Measurements from ENCODE around the gene ANP32A.
A peak's percentile ranks its signal among the peaks of the same experiment; 100 is the strongest.
"Not testable (repeated sequence)": the region's sequence is repeated elsewhere in the genome, so short reads cannot be mapped to it uniquely, and the experiment has no call there.

Gene ANP32A

DNA sequence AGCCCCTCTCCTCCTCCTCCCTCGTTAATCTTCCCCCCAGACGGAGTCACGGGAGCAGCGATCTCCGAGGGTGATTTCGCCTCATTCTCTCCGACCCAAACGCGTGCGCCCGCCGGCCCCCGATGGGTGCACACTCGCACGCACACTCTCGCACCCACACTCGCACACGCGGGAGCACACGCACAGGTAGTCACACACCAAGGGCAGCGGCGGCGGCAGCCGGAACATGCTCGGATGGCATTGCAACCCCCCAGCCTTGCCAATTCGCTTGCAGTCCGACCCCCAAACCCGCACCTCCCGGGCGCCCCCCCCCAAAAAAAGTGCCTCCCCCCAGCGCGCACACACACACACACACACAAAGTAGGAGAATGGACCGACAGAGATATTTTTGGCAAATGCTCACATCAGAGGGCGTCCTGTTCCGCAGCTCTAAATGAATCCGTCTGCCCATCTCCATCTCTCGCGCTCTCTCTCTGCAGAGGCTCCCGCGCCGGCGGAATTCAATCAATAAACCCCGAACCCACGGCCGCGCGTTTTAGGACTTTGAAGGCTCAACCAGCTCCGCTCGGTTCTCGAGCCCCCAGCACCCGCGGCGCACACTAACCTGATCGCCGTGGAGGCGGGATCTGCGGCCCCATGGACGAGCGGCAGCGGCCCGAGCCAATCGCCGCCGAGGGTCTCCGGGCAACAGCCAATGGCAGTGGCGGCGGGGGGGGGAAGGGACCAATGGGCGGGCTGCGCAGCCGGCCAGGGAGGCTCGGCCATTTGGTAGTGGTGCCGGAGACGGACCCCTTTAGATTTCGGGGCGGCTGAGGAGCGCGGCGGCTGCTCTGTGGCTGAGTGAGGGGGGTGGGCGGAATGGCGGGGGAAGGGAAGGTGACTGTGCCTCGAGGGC, at the start of gene ANP32A:
Gene ANP32A, minus strand, starts transcription at position 601 of the 895 bp plus-strand sequence. Its CDS starts 144 bp downstream, at position 457.
- Histone ChIP-seq H3K27ac (ENCODE audit: low read depth in 2 of 2, low read length in 2 of 2) (peak within 1 kb of the TSS; percentile 97), H3K36me3 (ENCODE audit: control insufficient read depth in 2 of 2, insufficient read depth in 2 of 2, low read length in 2 of 2) (no peaks in the 10 kb centered on the region), H3K4me1 (ENCODE audit: control insufficient read depth in 2 of 2, insufficient read depth in 2 of 2, low read length in 2 of 2) (peaks cover 11 to 23% of the 10 kb centered on the region in 2 donors), H3K27me3 (ENCODE audit: control insufficient read depth in 2 of 2, insufficient read depth in 2 of 2, low read length in 2 of 2) (no peaks in the 10 kb centered on the region), H3K9me3 (ENCODE audit: control insufficient read depth in 2 of 2, low read length in 2 of 2) (no peaks in the 10 kb centered on the region), H3K4me3 (ENCODE audit: low read length in 2 of 2) (peak within 1 kb of the TSS; percentile 93 to 96), H3K9ac (ENCODE audit: low read depth in 1 of 2, low read length in 2 of 2) (peak within 1 kb of the TSS; percentile 96 to 97)

DNA sequence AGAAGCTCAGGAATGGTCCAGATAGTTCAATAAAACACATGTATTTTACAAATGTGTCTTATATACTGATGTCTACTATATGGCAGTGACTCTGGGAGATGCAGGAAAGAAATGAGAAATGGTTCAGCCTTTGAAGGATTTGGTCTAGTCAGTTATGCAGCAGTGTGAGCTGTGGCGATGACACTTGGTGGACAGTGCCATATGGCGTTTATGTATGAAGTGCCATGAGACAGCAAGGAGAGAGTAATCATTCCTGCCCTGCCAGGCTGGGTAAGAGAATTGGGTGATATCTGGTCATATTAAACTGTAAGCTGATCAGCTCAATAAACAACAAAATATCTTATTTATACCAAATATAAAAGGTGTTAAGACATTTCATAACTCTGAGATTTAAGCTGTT, 47.6 kb upstream of the ANP32A start:
- Histone ChIP-seq H3K27ac (ENCODE audit: low read depth in 2 of 2, low read length in 2 of 2) (no peak overlapping the region), H3K9ac (ENCODE audit: low read depth in 1 of 2, low read length in 2 of 2) (no peak overlapping the region), H3K9me3 (ENCODE audit: control insufficient read depth in 2 of 2, low read length in 2 of 2) (no peaks in the 10 kb centered on the region), H3K4me1 (ENCODE audit: control insufficient read depth in 2 of 2, insufficient read depth in 2 of 2, low read length in 2 of 2) (no peaks in the 10 kb centered on the region), H3K36me3 (ENCODE audit: control insufficient read depth in 2 of 2, insufficient read depth in 2 of 2, low read length in 2 of 2) (no peaks in the 10 kb centered on the region), H3K27me3 (ENCODE audit: control insufficient read depth in 2 of 2, insufficient read depth in 2 of 2, low read length in 2 of 2) (peaks cover 3 to 10% of the 10 kb centered on the region in 2 donors), H3K4me3 (ENCODE audit: low read length in 2 of 2) (no peak overlapping the region)

DNA sequence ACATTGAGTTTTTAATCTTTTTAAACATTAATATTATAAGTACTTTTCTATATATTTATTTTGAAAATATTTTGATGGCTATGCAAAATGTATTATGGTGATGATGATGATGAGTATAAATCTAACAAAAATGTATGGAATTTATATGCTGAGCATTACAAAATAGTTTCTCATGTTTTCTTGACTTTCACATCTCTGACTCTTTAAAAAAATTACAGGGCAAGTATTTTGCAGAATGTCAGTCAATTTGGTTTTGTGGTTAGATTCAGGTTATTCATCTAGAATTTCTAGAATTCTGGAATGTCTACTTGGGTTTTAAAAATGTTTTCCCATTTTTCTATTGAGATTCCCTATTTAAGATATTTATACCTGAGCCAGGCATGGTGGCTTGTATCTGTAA, 41.7 kb upstream of the ANP32A start:
- no peak overlapping the region for H3K4me3 ChIP-seq (ENCODE audit: low read length in 2 of 2)

DNA sequence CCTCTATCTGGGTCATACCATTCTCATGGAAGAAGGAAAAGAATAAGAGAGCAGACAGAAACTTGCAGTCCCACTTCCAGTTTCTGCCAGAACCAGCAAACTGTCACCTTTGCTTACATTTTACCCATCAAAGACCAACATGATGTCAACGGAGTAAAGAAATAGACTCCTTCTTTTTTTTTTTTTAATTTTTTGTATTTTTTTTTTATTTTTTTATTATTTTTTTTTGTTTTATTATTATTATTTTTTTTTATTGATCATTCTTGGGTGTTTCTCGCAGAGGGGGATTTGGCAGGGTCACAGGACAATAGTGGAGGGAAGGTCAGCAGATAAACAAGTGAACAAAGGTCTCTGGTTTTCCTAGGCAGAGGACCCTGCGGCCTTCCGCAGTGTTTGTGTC, 38.0 kb upstream of the ANP32A start:
- not testable (repeated sequence) for H3K27ac ChIP-seq (ENCODE audit: low read depth in 2 of 2, low read length in 2 of 2); H3K4me3 ChIP-seq (ENCODE audit: low read length in 2 of 2); H3K36me3 ChIP-seq (ENCODE audit: control insufficient read depth in 2 of 2, insufficient read depth in 2 of 2, low read length in 2 of 2); H3K4me1 ChIP-seq (ENCODE audit: control insufficient read depth in 2 of 2, insufficient read depth in 2 of 2, low read length in 2 of 2); H3K9me3 ChIP-seq (ENCODE audit: control insufficient read depth in 2 of 2, low read length in 2 of 2); H3K27me3 ChIP-seq (ENCODE audit: control insufficient read depth in 2 of 2, insufficient read depth in 2 of 2, low read length in 2 of 2); H3K9ac ChIP-seq (ENCODE audit: low read depth in 1 of 2, low read length in 2 of 2)

More for the DNA sequence above, 41.7 kb upstream of the ANP32A start:
- peaks cover 0 to 4% of the 10 kb centered on the region in 2 donors for H3K27me3 ChIP-seq (ENCODE audit: control insufficient read depth in 2 of 2, insufficient read depth in 2 of 2, low read length in 2 of 2)
- no peaks in the 10 kb centered on the region for H3K4me1 ChIP-seq (ENCODE audit: control insufficient read depth in 2 of 2, insufficient read depth in 2 of 2, low read length in 2 of 2)
- no peaks in the 10 kb centered on the region for H3K36me3 ChIP-seq (ENCODE audit: control insufficient read depth in 2 of 2, insufficient read depth in 2 of 2, low read length in 2 of 2)
- H3K9me3 ChIP-seq (ENCODE audit: control insufficient read depth in 2 of 2, low read length in 2 of 2): no peaks in the 10 kb centered on the region
- no peak overlapping the region for H3K9ac ChIP-seq (ENCODE audit: low read depth in 1 of 2, low read length in 2 of 2)
- H3K27ac ChIP-seq (ENCODE audit: low read depth in 2 of 2, low read length in 2 of 2): no peak overlapping the region

DNA sequence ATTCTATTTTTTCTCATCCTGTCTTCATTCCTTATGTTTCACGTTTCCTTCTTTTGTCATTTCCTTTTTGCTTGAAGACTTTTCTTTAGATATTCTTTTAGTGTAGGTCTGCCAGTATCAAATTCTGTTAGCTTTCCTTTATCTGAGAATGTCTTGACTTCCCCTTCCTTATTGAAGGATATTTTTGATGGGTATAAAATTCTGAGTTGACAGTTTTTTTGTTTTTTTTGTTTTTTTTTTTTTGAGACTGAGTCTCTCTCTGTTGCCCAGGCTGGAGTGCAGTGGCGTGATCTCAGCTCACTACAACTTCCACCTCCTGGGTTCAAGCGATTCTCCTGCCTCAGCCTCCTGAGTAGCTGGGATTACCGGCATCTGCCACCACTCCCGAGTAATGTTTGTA, 36.7 kb upstream of the ANP32A start:
- not testable (repeated sequence) for H3K4me1 ChIP-seq (ENCODE audit: control insufficient read depth in 2 of 2, insufficient read depth in 2 of 2, low read length in 2 of 2); H3K27me3 ChIP-seq (ENCODE audit: control insufficient read depth in 2 of 2, insufficient read depth in 2 of 2, low read length in 2 of 2); H3K9me3 ChIP-seq (ENCODE audit: control insufficient read depth in 2 of 2, low read length in 2 of 2); H3K9ac ChIP-seq (ENCODE audit: low read depth in 1 of 2, low read length in 2 of 2); H3K4me3 ChIP-seq (ENCODE audit: low read length in 2 of 2); H3K36me3 ChIP-seq (ENCODE audit: control insufficient read depth in 2 of 2, insufficient read depth in 2 of 2, low read length in 2 of 2); H3K27ac ChIP-seq (ENCODE audit: low read depth in 2 of 2, low read length in 2 of 2)

DNA sequence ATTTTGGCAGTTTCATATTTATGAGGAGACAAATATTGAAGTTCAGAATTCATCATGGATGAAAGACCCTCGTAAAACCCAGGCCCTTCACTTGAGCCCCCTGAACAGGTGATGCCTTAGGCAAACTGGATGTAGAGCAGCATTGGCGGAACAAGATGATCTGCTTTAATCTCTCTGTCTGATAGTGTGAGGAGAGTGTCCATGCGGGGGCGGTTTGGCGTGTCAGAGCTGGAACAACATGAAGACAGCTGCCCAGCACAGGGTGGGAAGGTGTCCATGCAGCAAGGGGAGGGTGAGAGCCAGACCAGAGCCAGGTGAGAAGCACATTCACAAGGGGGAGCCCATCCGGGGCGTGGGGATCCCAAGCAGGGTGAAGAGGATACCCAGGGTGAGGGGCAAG, 31.8 kb upstream of the ANP32A start:
- no peak overlapping the region for H3K27ac ChIP-seq (ENCODE audit: low read depth in 2 of 2, low read length in 2 of 2)
- H3K27me3 ChIP-seq (ENCODE audit: control insufficient read depth in 2 of 2, insufficient read depth in 2 of 2, low read length in 2 of 2): peaks cover 2 to 7% of the 10 kb centered on the region in 2 donors
- no peak overlapping the region for H3K9ac ChIP-seq (ENCODE audit: low read depth in 1 of 2, low read length in 2 of 2)
- no peaks in the 10 kb centered on the region for H3K9me3 ChIP-seq (ENCODE audit: control insufficient read depth in 2 of 2, low read length in 2 of 2)
- H3K36me3 ChIP-seq (ENCODE audit: control insufficient read depth in 2 of 2, insufficient read depth in 2 of 2, low read length in 2 of 2): no peaks in the 10 kb centered on the region
- H3K4me1 ChIP-seq (ENCODE audit: control insufficient read depth in 2 of 2, insufficient read depth in 2 of 2, low read length in 2 of 2): no peaks in the 10 kb centered on the region
- H3K4me3 ChIP-seq (ENCODE audit: low read length in 2 of 2): no peak overlapping the region

DNA sequence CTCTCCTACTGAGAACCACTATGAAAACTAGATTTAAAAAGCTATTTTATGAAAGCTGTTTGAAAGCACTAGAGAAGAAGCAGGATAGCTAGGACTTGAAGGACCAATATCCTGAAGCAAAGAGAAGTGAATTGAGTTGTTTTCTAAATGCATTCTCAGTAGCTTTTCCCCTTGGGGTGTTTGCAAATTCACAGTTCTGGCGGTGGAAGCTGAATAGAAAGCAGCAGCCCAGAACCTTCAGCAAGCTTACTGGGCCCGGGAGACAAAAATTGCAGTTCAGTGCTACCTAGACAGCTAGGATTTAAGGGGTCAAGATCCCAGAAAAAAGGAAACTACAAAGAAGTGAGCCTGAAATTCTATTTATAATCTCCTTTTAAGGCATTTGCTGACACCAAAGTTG, 31.3 kb upstream of the ANP32A start:
- Histone ChIP-seq H3K4me3 (ENCODE audit: low read length in 2 of 2) (no peak overlapping the region), H3K27ac (ENCODE audit: low read depth in 2 of 2, low read length in 2 of 2) (no peak overlapping the region), H3K9ac (ENCODE audit: low read depth in 1 of 2, low read length in 2 of 2) (no peak overlapping the region), H3K36me3 (ENCODE audit: control insufficient read depth in 2 of 2, insufficient read depth in 2 of 2, low read length in 2 of 2) (no peaks in the 10 kb centered on the region), H3K27me3 (ENCODE audit: control insufficient read depth in 2 of 2, insufficient read depth in 2 of 2, low read length in 2 of 2) (peaks cover 2 to 7% of the 10 kb centered on the region in 2 donors), H3K4me1 (ENCODE audit: control insufficient read depth in 2 of 2, insufficient read depth in 2 of 2, low read length in 2 of 2) (no peaks in the 10 kb centered on the region), H3K9me3 (ENCODE audit: control insufficient read depth in 2 of 2, low read length in 2 of 2) (no peaks in the 10 kb centered on the region)

DNA sequence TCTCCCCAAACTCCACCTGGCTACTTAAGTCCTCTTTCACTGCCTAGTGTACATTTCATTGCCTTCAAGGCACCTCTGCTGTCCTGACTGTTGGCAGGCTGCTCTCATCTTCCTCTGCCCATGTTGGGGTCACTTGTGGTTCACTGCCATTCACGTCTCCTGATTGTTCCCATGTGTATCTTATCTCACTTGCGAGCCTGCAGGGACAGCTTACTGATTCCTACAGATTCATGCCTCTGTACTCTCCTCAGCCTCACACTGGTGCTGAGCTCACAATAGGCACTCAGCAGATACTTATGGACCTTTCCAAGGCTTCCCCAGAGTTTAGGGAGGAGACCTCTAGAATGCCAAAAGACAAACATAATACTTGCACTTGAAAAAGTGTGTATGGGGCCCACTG, 28.8 kb upstream of the ANP32A start:
- Histone ChIP-seq H3K9ac (ENCODE audit: low read depth in 1 of 2, low read length in 2 of 2) (no peak overlapping the region), H3K4me3 (ENCODE audit: low read length in 2 of 2) (no peak overlapping the region), H3K36me3 (ENCODE audit: control insufficient read depth in 2 of 2, insufficient read depth in 2 of 2, low read length in 2 of 2) (no peaks in the 10 kb centered on the region), H3K27me3 (ENCODE audit: control insufficient read depth in 2 of 2, insufficient read depth in 2 of 2, low read length in 2 of 2) (peaks cover 5 to 13% of the 10 kb centered on the region in 2 donors), H3K27ac (ENCODE audit: low read depth in 2 of 2, low read length in 2 of 2) (no peak overlapping the region), H3K4me1 (ENCODE audit: control insufficient read depth in 2 of 2, insufficient read depth in 2 of 2, low read length in 2 of 2) (no peaks in the 10 kb centered on the region), H3K9me3 (ENCODE audit: control insufficient read depth in 2 of 2, low read length in 2 of 2) (no peaks in the 10 kb centered on the region)

DNA sequence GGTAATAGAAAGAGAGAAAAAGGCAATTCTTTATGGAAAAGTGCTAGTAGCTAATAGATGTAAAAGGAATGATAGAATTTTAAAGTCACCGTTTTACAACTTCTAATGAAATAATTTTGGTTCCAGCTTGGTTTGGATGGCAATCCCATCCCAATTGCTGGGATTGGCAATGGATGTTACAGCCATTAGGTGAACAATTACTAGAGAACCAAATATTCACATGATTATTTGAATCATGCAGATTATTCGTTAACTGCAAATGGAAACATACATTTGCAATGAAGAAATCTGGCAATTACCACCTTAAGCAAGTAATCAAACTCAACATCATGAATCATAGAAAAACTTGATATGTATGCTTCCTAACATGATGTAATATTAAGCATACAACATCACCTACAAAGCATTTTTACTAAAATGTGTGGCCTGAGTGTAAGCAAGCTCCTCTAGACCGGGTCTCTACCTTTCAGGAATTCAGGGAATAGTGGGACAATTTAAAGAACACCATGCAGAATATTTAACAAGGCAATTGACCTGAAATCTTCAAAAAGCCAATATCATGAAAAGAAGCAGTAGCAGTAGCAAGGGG, 26.2 kb upstream of the ANP32A start:
- Histone ChIP-seq H3K36me3 (ENCODE audit: control insufficient read depth in 2 of 2, insufficient read depth in 2 of 2, low read length in 2 of 2) (no peaks in the 10 kb centered on the region), H3K27me3 (ENCODE audit: control insufficient read depth in 2 of 2, insufficient read depth in 2 of 2, low read length in 2 of 2) (peaks cover 28% of the 10 kb centered on the region in 2 donors), H3K27ac (ENCODE audit: low read depth in 2 of 2, low read length in 2 of 2) (no peak overlapping the region), H3K9me3 (ENCODE audit: control insufficient read depth in 2 of 2, low read length in 2 of 2) (no peaks in the 10 kb centered on the region), H3K9ac (ENCODE audit: low read depth in 1 of 2, low read length in 2 of 2) (no peak overlapping the region), H3K4me1 (ENCODE audit: control insufficient read depth in 2 of 2, insufficient read depth in 2 of 2, low read length in 2 of 2) (peaks cover 0 to 8% of the 10 kb centered on the region in 2 donors), H3K4me3 (ENCODE audit: low read length in 2 of 2) (no peak overlapping the region)

DNA sequence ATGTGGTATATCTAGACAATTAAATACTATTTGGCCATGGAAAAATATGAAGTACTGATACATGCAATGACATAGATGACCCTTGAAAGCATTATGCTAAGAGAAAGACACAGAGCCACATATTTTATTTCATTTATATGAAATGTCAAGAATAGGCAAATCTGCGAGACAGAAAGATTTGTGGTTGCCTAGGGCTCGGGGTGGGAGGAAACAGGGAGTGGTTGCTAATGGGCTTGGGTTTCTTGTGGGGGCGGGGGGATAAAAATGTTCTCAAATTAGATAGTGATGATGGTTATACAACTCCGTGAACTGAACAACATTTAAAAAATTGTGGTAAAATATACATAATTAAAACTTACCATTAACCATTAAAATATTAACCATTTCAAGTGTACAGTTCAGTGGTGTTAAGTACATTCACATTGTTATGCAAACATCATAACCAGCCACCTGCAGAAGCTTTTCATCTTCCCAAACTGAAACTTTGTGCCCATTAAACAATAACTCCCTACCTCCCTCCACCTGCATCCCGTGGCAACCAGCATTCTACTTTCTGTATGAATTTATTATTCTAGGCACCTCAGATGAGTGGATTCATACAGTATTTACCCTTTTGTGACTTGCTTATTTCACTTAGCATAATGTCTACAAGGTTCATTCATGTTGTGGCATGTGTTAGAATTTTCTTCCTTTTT, 24.3 kb upstream of the ANP32A start:
- H3K27me3 ChIP-seq (ENCODE audit: control insufficient read depth in 2 of 2, insufficient read depth in 2 of 2, low read length in 2 of 2): peaks cover 28 to 31% of the 10 kb centered on the region in 2 donors

More for the DNA sequence above, 24.3 kb upstream of the ANP32A start:
- H3K9me3 ChIP-seq (ENCODE audit: control insufficient read depth in 2 of 2, low read length in 2 of 2): no peaks in the 10 kb centered on the region
- no peaks in the 10 kb centered on the region for H3K36me3 ChIP-seq (ENCODE audit: control insufficient read depth in 2 of 2, insufficient read depth in 2 of 2, low read length in 2 of 2)
- no peak overlapping the region for H3K4me3 ChIP-seq (ENCODE audit: low read length in 2 of 2)
- peaks cover 0 to 8% of the 10 kb centered on the region in 2 donors for H3K4me1 ChIP-seq (ENCODE audit: control insufficient read depth in 2 of 2, insufficient read depth in 2 of 2, low read length in 2 of 2)
- no peak overlapping the region for H3K27ac ChIP-seq (ENCODE audit: low read depth in 2 of 2, low read length in 2 of 2)
- no peak overlapping the region for H3K9ac ChIP-seq (ENCODE audit: low read depth in 1 of 2, low read length in 2 of 2)
